ENCODE measurements around the gene LIMA1. TPM values are rescaled to one million over a fixed set of nuclear protein-coding genes. Genes with fewer than 3 reads are reported as not detected.

The LIMA1 gene
- total and polyA plus RNA-seq, 2 donors (not counting 1 experiment from before 2014, with no cell fraction given) = 1.3 to 2.1 TPM

DNA sequence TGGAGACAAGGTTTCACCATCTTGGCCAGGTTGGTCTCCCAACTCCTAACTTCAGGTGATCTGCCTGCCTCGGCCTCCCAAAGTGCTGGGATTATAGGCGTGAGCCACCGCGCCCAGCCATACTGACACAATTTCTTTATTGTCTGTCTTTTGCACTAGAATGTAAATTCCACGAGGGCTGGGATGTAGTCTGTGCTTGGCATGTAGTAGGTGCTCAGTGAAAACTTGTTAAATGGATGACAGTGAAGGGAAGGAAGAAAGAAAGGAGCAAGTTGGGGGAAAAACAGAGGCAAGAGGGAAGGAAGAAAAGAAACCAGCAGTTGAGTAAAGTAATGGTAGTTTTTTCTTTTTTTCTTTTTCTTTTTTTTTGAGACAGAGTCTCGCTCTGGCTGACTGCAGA lies 53.1 kb downstream of the LIMA1 start:
- H3K9ac ChIP-seq (ENCODE audit: low read length) = no peak overlapping the region
- Mint-ChIP-seq H3K4me1 (no peaks in the 10 kb centered on the region), H3K27me3 (no peaks in the 10 kb centered on the region), H3K4me3 (no peak overlapping the region), H3K9me3 (ENCODE audit: insufficient read depth) (no peaks in the 10 kb centered on the region), H3K27ac (no peak overlapping the region)
- ATAC-seq (ENCODE audit: low read depth) (no peak), DNase-seq (no peak)
- WGBS (ENCODE audit: insufficient coverage) = 86% methylated on average over 1 of the region's 6 CpGs
- H3K9me3 ChIP-seq (ENCODE audit: control extremely low read depth in 1 of 3, control insufficient read depth in 2 of 3, insufficient read depth in 1 of 3, low read length in 2 of 3) = no peaks in the 10 kb centered on the region
- no peak overlapping the region for H3K27ac ChIP-seq (ENCODE audit: low read length in 2 of 2)
- no peak overlapping the region for H3K4me3 ChIP-seq (ENCODE audit: control extremely low read depth in 1 of 5, extremely low read depth in 1 of 5, insufficient read depth in 1 of 5, low read depth in 2 of 5, low read length in 4 of 5)
- no peak overlapping the region for H3K4me2 ChIP-seq (replicated peaks; ENCODE audit: low read depth, low read length, poor library complexity, severe bottlenecking)
- ChIA-PET POLR2A (no interaction called here), CTCF (no interaction called here)
- H4K20me1 ChIP-seq (ENCODE audit: control insufficient read depth, insufficient read depth, low read length, poor library complexity, severe bottlenecking) = no peaks in the 10 kb centered on the region
- no peak for TF ChIP-seq EZH2 (IDR thresholded peaks at IDR 0.05; ENCODE audit: borderline replicate concordance, insufficient read depth, low read depth, low read length, poor library complexity, severe bottlenecking)
- TF ChIP-seq, protein P1, sequence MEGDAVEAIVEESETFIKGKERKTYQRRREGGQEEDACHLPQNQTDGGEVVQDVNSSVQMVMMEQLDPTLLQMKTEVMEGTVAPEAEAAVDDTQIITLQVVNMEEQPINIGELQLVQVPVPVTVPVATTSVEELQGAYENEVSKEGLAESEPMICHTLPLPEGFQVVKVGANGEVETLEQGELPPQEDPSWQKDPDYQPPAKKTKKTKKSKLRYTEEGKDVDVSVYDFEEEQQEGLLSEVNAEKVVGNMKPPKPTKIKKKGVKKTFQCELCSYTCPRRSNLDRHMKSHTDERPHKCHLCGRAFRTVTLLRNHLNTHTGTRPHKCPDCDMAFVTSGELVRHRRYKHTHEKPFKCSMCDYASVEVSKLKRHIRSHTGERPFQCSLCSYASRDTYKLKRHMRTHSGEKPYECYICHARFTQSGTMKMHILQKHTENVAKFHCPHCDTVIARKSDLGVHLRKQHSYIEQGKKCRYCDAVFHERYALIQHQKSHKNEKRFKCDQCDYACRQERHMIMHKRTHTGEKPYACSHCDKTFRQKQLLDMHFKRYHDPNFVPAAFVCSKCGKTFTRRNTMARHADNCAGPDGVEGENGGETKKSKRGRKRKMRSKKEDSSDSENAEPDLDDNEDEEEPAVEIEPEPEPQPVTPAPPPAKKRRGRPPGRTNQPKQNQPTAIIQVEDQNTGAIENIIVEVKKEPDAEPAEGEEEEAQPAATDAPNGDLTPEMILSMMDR (IDR thresholded peaks at IDR 0.05) = no peak
- H2AFZ ChIP-seq (ENCODE audit: insufficient read depth, low read depth, low read length, poor library complexity, severe bottlenecking) = no peak overlapping the region
- no peaks in the 10 kb centered on the region for H3K36me3 ChIP-seq (replicated peaks in 1 of 2; ENCODE audit: control extremely low read depth in 1 of 2, control insufficient read depth in 1 of 2, extremely low read depth in 1 of 2, insufficient read depth in 2 of 2, low read length in 1 of 2)
- no peaks in the 10 kb centered on the region for H3K79me2 ChIP-seq (ENCODE audit: control insufficient read depth, insufficient read depth, low read length)
- H3K4me1 ChIP-seq (ENCODE audit: control insufficient read depth in 2 of 2, insufficient read depth in 2 of 2, low read length in 2 of 2) = no peaks in the 10 kb centered on the region
- peaks cover 0 to 4% (median 0%) of the 10 kb centered on the region in 4 experiments for H3K27me3 ChIP-seq (replicated peaks in 1 of 4; ENCODE audit: control extremely low read depth in 1 of 4, control insufficient read depth in 3 of 4, insufficient read depth in 4 of 4, low read length in 3 of 4)
- intact Hi-C loops (cut with micrococcal nuclease) = no loop called here

DNA sequence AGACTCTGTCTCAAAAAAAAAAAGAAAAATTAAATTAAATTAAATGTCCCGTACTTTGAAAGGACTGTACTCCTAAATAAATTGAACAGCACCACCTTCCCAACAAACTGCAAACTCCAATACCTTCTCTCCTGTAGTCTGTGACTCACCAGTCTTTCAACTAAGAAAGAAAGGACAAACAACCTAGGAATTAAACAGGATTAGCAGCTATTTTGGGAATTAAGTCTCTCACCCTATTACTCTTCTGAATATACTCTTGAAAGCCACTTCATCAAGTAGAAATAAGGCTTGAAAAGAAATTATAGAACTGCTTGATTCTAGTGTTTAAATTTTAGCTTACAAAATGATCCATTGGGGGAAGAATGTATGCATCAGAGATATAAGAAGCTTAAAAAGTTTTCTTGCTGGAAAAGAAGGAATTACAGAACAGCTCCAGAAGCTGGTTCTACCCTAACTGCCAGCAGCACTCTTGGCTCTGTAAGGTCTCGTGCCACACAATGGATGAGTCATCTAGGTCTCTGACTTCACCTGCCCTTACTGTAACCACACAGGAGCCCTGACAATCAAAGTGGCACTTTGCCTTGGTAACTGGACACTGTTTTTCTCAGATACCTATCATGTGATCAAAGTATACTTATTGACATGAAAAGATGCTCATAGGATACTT lies 59.2 kb downstream of the LIMA1 start:
- Histone ChIP-seq H2AFZ (ENCODE audit: insufficient read depth, low read depth, low read length, poor library complexity, severe bottlenecking) (no peak overlapping the region), H3K9me3 (ENCODE audit: control extremely low read depth in 1 of 3, control insufficient read depth in 2 of 3, insufficient read depth in 1 of 3, low read length in 2 of 3) (no peaks in the 10 kb centered on the region), H3K9ac (ENCODE audit: low read length) (no peak overlapping the region), H3K79me2 (ENCODE audit: control insufficient read depth, insufficient read depth, low read length) (no peaks in the 10 kb centered on the region), H3K4me1 (ENCODE audit: control insufficient read depth in 2 of 2, insufficient read depth in 2 of 2, low read length in 2 of 2) (peaks cover 29 to 34% of the 10 kb centered on the region in 2 donors), H3K36me3 (replicated peaks in 1 of 2; ENCODE audit: control extremely low read depth in 1 of 2, control insufficient read depth in 1 of 2, extremely low read depth in 1 of 2, insufficient read depth in 2 of 2, low read length in 1 of 2) (no peaks in the 10 kb centered on the region), H3K27me3 (replicated peaks in 1 of 4; ENCODE audit: control extremely low read depth in 1 of 4, control insufficient read depth in 3 of 4, insufficient read depth in 4 of 4, low read length in 3 of 4) (no peaks in the 10 kb centered on the region), H3K4me2 (replicated peaks; ENCODE audit: low read depth, low read length, poor library complexity, severe bottlenecking) (peak overlapping the region; percentile 75), H3K4me3 (ENCODE audit: control extremely low read depth in 1 of 5, extremely low read depth in 1 of 5, insufficient read depth in 1 of 5, low read depth in 2 of 5, low read length in 4 of 5) (no peak overlapping the region), H4K20me1 (ENCODE audit: control insufficient read depth, insufficient read depth, low read length, poor library complexity, severe bottlenecking) (no peaks in the 10 kb centered on the region), H3K27ac (ENCODE audit: low read length in 2 of 2) (no peak overlapping the region)
- Mint-ChIP-seq H3K9me3 (ENCODE audit: insufficient read depth) (no peaks in the 10 kb centered on the region), H3K27ac (peak overlapping the region; percentile 53), H3K4me1 (peaks cover 13% of the 10 kb centered on the region), H3K4me3 (peak overlapping the region; percentile 53), H3K27me3 (no peaks in the 10 kb centered on the region)
- ATAC-seq (ENCODE audit: low read depth) = peak; percentile 46
- ChIA-PET CTCF (interaction anchor here (0.5 to 1.2 kb wide), 2 partner anchors 48 to 845 kb away, joined by 3 to 4 read pairs; no protein-coding TSS in a partner anchor), POLR2A (interaction anchor here (0.6 to 0.7 kb wide), 2 partner anchors 11 to 142 kb away, joined by 4 to 7 read pairs; no protein-coding TSS in a partner anchor)
- intact Hi-C loops (cut with micrococcal nuclease) = no loop called here
- TF ChIP-seq EZH2 (IDR thresholded peaks at IDR 0.05; ENCODE audit: borderline replicate concordance, insufficient read depth, low read depth, low read length, poor library complexity, severe bottlenecking) = no peak
- TF ChIP-seq, protein P1 (IDR thresholded peaks at IDR 0.05) = no peak
- 80% methylated on average over 1 of the region's 2 CpGs for WGBS (ENCODE audit: insufficient coverage)
- DNase-seq = no peak
